HG03196 (cell line): Measurements from ENCODE around the gene NBEAL2.

Experiments used
- ATAC-seq: cut with Tn5 transposase; IDR thresholded peaks from one replicate; pipeline ENCODE4 v1.9.1; 2021; ENCODE audit not compliant: unreplicated experiment

NBEAL2 gene

DNA sequence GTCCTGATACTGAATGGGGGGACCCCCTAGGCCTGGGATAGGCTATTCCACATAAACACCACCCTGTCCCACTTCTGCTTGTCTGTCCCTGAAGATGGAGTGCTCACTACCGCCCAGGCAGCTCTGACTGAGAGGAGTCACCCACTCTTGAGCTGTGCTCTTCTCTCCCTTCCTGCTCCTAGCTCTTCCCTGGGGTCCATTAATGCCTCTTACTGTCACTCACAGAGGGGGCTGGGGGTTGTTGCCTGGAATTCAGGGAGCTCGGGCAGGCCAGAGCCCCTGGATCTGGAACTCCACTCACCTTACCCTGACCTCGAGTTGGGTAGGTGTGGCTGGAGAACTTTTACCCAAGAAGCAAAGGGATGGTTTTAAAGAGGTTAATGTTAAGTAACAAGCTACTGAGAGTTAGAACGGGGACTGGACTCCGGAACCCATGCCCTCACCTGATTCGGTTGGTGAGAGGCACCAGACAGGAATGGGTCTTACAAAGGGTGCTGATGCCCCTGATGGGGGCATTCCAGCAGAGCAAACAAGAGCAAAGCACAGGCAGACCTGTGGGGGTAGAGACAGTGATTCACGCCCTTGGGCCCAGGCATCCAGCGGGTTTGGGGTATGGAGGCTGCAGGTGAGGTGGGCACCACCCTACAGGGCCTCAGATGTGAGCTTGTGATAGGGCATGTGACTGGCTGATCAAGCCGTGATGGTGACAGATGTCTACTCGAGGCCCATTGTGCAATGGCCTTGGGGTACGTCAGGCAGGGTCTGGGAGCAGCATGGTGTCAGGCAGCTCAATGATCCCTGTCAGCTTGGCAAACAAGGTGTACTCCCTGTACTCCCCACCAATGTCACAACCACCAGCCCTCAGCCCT is 5.4 kb downstream of the NBEAL2 start:
- no peak for ATAC-seq

DNA sequence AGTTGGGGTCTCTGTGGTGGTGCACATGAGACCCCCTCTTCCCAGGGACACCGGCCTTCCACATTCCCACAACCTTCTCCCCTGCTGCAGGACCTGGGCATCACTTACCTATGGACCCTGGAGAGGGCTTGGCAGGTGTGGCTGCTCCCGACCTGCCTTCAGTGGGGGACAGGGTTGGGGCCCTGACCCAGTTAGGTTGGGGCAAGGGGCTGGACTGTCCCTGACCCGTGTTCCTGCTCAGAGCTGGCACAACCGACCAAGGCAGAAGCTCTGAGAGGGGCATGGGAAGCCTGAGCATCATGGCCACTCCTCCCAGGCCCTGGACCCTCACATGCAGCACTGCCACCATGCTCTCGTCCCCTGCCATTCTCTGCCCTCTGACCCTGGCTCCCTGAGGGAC is 6.1 kb downstream of the NBEAL2 start:
- no peak for ATAC-seq

DNA sequence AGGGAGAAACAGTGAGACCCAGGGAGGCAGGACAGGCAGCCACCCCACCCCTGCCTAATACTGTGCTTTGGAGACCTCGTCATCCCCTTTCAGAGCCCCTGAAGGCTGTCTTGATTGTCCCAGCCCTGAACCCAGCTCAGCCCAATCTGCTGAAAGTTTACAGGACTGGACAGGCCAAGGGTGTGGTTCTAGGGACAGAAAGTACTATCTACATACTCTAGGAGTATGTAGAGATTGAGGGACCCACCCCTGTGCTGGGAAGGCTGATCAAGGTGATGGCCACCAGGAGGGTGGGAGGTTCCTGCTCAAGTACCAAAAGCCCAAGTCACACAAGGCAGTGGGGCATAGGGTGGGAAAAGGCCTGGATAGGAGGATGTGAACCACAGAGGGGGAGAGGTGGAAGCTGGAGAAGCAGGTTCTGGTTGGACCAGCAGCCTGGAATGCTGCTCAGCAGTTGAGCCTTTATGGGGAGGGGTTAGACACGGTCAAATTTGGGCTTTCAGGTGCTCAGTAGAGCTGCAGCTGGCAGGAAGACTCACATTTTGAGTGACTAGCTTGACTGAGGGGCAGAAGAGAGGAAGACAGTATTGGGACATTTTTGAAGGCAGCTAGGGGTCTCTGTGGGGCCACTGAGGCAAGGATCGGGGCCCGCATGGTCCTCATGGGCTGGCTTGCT is 6.7 kb downstream of the NBEAL2 start:
- ATAC-seq = no peak

DNA sequence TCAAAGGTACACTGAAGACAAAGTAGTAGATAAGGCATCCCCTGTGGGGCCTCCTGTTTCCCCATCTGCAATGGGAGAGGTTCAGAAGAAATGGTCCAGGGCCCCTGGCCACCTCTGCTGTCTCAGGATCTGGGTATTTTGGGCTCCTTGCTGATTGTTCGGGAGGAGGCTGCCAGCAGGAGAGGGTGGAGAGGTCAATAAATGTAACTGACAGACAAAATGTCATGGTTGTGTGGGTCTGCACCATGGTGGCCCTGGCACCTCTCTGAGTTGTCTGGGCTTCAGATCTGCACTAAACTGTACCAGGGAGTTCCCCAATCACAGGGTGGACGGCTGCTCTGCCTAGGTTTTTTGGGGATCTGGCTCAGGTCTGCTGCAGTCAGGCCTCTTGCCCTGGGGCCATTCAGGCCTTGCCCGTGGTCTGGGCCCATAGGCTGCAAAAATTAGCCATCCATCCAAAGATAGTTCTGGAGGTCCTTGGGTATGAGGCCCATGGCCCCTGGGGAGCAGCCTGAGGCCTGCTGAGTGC is 7.4 kb downstream of the NBEAL2 start:
- ATAC-seq = no peak

DNA sequence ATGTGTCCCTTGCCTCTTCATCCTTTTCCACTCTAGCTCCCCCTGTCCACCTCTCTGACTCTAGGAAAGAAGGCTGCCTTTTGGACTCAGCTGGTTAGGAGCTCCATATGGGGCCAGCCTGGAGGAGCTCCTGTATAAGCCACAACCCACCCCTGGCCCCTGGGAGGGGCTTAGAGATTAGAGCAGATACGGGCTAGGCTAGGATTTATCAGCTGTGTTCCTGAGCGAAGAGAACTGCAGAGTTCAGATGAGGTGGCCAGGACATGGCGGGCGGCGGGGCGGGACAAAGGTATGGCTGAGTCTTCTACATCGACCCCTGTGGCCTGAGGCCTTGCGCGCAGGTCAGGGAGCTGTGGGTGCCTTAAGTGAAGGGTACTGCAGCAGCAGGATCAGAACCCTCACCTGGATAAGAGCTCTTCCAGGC is 7.9 kb downstream of the NBEAL2 start:
- ATAC-seq = peak; percentile 4

DNA sequence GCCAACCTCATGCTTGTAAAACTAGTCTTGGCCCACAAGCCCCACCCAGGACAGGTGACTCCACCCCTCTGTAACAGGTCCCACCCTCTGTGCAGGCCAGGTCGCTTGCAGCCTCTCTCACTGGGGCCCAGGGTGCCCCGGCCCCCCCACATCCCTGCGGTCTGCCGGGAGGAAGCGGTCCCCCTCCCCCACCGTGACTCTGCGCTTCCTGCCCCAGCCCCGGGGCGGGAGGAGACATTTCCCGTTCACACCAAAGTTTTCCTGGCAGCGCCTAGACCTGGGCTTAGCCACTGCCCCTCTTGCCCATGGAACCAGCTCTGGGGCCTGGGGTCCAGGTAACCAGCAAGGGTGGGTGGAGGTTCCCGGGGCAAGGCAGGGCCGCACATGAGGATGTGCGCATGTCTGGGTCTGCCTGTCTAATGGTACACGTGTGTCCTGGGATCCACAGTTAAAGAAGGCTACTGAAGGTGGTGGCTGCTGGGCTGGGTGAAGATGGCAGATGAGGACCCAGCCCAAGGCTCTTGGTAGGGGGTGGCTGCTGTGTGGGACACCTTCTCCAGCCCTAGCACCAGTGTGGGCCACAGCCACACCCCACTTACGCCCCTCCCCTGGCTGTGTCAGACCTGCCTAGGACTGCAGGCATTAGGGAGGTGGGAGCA is 8.4 kb downstream of the NBEAL2 start:
- ATAC-seq = peak; percentile 42

DNA sequence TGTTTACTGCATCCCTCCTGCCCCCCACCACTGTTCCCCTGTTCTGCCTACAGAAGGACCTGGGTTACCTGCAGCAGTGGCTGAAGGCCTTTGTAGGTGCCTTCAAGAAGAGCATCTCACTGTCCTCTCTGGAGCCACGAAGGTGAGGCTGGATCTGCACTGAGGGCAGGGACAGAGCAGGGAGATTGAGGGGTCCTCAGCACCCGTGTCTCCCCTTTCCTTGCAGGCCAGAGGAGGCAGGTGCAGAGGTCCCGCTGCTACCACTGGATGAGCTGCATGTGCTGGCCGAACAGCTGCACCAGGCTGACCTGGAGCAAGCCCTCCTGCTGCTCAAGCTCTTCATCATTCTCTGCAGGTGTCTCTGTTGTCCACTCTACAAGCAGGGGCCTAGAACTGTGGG is 9.2 kb downstream of the NBEAL2 start:
- no peak for ATAC-seq

DNA sequence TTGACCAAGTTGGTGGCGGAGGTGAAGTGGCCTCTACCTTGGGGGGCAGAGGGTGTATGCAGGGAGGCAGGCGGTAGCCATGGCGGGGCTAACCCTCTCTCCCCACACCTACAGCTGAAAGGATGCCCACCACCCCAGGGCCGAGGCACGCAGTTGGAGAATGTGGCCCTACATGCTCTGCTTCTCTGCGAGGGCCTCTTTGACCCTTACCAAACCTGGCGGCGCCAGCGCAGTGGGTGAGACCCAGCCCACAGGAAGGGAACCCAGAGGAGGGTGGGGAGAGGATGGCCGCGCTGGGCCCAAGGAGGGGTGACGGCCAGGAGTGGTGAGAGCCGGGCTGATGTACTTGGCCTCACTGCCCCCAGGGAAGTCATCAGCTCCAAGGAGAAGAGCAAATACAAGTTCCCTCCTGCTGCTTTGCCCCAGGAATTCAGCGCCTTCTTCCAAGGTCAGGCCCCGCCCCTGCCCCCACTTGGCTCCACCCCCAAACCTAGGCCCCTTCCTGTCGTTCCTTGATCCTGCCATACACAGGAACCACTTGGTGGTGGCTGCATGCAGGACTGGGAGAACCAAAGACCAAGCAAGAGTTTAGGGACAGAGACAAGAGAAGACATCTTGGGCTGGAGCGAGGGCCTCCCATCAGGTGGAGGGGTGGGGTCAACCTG is 9.8 kb downstream of the NBEAL2 start:
- no peak for ATAC-seq

DNA sequence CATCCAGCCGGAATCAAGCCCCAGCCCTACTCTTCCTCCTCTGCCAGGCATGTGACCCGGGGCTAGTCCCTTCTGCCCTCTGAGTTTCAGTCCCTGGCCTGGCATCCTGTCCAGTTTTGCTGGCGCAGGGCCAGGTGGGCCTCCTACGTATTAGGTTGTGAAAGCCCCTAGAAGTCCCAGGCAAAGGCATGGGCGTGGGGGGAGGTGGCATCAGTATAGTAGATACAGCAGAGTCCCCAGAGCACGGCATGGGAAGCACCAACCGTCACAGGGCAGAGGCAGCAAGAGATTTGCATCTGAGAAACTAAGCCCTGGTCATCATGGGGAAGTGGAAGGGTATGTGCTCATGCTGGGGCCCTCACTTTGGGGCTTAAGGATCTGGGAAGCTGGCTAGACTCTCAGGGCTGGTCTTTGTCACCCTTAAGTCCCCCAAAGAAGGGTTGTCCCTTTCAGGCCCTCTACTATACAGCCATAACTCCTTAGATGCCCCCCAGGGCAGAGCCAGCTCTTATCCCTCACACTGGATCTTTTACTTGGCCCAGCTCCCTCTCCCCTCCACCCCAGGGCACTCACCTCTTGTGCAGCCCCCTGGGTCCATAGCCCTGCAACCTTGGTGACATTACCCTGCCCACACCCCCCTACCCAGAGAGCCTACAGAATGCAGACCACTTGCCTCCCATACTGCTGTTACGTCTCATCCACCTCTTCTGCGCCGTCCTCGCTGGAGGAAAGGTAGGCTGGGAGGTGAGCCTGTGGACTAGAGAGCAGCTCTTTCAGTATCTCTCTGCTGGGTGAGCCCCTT is 11.3 kb downstream of the NBEAL2 start:
- ATAC-seq = peak; percentile 41

DNA sequence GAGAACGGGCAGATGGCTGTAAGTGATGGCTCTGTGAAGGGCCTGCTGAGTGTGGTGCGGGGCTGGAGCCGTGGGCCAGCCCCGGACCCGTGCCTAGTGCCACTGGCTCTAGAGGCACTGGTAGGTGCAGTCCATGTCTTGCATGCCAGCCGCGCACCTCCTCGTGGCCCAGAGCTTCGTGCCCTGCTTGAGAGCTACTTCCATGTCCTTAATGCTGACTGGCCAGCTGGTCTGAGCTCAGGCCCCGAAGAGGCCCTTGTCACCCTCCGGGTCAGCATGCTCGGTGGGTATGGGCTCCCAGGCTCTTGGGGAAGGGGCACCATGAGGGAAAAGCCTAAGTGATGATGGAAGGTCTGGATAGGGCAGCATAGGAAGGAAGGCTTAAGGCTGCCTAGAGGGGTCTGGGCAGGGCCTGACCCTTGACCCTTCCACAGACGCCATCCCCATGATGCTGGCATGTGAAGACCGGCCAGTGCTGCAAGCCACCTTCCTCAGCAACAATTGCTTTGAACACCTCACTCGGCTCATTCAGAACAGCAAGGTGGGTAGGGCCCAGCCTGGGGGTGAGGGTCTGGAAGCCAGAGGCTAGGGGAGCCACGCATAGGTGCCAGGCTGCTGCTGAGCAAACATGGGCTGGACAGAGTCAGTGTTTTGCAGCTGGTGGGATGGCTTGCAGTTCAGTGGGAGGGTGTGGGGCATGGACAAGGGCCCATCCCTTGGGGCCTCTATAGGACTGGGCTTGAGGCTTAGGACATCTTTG is 12.1 kb downstream of the NBEAL2 start:
- ATAC-seq = no peak

DNA sequence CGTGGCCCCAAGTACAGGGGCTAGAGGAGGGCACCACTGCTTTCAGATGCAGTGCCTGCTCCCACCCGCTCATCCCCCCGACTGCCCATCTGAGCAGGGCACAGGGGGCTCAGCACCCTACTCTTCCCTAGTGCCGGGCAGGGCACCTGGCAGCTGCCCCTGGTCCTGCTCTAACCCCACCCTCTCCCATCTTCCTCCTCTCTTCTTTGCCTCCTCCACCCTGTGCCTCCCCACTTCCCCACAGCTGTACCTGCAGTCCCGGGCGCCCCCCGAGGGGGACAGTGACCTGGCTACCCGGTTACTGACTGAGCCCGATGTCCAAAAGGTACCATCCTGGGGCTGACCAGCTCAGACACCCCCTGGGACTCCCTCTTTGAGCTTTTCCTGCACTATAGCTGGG is 12.8 kb downstream of the NBEAL2 start:
- ATAC-seq = no peak

DNA sequence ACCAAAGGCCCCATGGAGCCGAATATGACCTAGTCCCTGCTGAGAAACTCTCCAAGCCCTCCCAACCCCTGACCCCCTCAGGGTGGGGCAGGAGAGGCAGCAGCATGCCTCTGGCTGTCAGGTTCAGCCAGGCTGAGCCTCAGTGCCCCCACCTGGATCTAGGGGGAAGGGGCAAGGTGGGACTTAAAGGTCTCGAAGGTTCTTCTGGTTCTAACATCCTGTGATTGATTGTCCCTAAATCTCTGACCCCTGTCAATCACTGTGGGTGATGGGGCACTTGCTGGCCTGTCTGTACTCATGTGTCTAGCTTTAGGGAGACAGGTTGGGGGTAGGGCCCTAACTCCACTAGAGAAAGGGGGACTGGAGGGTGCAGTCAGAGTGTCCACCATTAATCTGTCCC is 13.8 kb downstream of the NBEAL2 start:
- no peak for ATAC-seq

DNA sequence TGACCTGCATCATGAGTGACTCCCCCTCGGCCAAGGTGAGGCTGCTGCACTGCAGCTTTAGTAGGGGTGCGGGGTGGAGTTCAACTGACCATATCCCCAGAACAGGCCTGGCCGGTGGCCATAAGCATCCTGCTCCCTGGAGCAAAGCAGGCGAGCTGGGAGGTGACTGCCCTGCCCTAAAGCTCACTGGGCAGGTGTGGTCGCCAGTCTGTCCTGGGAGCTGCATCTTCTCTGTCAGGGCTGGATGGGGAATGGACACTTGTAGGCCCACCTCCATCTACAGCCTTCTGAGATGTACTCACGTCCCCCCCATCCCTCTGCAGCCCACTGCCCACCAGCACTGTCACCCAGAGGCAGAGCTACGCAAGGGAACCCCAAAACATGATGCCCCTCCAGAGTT is 14.5 kb downstream of the NBEAL2 start:
- ATAC-seq = no peak

DNA sequence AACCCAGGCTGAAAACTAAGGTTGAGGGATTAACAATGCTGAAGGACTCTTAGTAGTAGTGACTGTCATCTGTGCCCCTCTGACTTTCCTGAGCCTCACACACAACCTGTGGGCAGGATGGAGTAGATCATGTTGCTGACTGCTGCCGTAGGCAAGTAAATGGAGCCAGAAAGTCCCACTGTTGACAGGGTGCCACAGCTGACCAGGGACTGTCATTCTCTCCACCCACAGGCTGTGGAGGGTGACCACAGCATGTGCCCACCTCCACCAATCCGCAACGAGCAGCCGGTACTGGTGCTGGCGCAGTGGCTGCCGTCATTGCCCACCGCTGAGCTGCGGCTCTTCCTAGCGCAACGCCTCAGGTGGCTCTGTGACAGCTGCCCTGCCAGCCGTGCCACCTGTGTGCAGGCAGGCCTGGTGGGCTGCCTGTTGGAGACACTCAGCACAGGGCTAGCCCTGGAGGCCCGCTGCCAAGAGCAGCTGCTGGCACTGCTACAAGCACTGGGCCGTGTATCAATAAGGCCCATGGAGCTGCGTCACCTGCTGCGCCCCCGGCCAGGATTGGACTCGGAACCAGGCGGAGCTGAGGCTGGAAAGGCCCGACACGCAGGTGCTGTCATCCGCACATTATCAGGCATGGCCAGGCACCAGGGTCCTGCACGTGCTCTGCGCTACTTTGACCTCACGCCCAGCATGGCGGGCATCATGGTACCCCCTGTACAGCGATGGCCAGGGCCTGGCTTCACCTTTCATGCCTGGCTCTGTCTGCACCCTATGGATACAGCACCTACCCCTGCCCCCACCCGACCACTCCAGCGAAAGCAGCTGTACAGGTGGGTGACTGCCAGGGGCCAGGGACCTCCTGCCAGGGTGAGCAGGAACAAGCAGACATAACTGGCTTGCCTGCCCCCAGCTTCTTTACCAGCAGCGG is 15.6 kb downstream of the NBEAL2 start:
- no peak for ATAC-seq

DNA sequence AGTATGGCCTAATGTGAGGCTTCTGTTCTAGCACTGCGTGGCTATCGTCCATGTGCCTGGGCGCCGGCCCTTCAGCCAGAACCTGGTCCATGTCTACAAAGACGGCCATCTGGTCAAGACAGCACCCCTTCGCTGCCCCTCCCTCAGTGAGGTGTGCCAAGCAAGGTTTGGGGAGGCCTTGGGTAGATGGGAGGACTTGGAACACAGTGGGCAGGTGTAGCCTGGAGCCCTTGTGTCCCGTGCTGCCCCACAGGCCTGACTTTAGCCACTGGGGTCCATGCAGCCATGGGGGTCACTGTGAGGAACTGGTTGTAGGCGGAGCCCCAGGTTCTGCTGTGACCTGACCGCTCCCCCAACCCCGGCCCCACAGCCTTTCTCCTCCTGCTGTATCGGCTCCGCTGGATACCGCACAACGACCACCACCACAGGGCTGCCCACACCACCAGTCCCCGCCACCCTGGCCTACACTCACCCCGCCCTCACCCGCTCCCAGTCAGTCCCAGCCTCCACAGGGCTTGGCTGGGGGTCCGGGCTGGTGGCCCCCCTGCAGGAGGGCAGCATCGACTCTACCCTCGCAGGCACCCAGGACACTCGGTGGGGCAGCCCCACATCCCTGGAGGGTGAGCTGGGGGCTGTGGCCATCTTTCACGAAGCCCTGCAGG is 16.6 kb downstream of the NBEAL2 start:
- no peak for ATAC-seq

DNA sequence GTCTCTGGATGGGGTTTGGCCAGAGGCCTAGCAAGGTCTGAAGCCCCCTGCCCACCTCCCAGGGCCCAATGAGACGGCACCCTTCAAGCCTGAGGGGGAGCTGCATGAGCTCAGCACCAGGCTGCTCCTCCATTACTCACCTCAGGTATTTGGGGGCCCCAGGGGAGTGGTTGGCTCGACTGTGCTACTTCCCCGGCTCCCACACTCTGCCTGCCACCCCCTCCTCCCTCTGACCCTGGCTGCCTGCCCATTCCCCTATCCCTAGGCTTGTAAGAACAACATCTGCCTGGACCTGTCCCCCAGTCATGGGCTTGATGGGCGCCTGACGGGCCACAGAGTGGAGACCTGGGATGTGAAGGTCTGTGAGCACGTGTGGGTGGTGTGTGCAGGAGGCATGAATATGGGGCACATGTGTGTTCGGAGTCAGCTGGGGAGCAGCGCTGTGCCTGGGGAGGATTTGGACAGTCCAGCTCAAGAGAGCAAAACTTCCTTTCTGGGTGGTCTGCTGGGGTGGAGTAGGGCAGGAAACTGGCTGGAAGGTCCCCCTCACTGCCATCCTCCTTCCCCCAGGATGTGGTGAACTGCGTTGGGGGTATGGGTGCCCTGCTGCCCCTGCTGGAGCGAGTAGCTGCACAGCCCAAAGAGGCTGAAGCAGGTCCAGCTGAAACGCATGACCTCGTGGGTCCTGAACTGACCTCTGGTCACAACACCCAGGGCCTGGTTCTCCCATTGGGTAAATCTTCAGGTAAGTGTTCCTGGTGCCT is 17.4 kb downstream of the NBEAL2 start:
- no peak for ATAC-seq

DNA sequence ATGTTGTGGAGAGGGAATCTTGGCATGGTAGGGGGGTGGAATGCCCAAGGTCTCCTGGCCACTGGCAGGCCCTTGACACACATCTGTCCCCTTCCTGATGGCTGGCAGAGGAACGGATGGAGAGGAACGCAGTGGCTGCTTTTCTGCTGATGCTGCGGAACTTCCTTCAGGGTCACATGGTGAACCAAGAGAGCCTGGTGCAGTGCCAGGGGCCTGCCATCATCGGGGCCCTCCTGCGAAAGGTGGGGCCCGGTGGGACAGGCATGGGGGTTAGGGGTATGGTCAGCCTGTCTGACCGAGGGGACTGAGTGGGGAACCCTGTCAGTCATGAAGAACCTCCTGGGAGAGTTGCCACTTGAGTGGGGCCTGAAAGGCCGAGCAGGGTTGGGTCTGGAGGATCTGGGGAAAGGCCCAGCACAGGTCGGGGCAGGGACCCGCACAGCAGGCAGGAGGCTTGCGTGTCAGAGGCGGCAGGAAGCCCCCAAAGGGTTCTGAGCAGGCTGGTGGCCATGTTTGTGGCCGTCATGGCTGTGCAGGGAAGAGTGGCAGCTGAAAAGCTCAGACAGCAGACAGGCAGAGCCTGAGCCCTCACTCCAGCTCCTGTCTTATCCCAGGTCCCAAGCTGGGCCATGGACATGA is 18.1 kb downstream of the NBEAL2 start:
- ATAC-seq = no peak
